Measurements from ENCODE around the gene FRMD4A.

Gene FRMD4A

GRCh38 chr10:13892871-13893270, 437.9 kb downstream of the FRMD4A start:
- DNase-seq (ENCODE audit: extremely low read depth, low read depth): no peak
- TF ChIP-seq CTCF (IDR thresholded peaks at IDR 0.05; ENCODE audit: low read depth, low read length, missing control alignments): no peak
- no peak overlapping the region for H3K4me3 ChIP-seq (replicated peaks; ENCODE audit: low read depth, low read length)

GRCh38 chr10:13892001-13892491, 438.7 kb downstream of the FRMD4A start:
- peak overlapping the region; percentile 46 for H3K4me3 ChIP-seq (replicated peaks; ENCODE audit: low read depth, low read length)
- no peak for TF ChIP-seq CTCF (IDR thresholded peaks at IDR 0.05; ENCODE audit: low read depth, low read length, missing control alignments)
- DNase-seq (ENCODE audit: extremely low read depth, low read depth): no peak

GRCh38 chr10:13891128-13892000, 439.4 kb downstream of the FRMD4A start:
- DNase-seq (ENCODE audit: extremely low read depth, low read depth): no peak
- TF ChIP-seq CTCF (IDR thresholded peaks at IDR 0.05; ENCODE audit: low read depth, low read length, missing control alignments): no peak
- peak overlapping the region; percentile 70 for H3K4me3 ChIP-seq (replicated peaks; ENCODE audit: low read depth, low read length)

GRCh38 chr10:13890233-13891127, 440.2 kb downstream of the FRMD4A start:
- H3K4me3 ChIP-seq (replicated peaks; ENCODE audit: low read depth, low read length): peak overlapping the region; percentile 70

GRCh38 chr10:13887761-13888160, 443.0 kb downstream of the FRMD4A start:
- no peak overlapping the region for H3K4me3 ChIP-seq (replicated peaks; ENCODE audit: low read depth, low read length)
- no peak for DNase-seq (ENCODE audit: extremely low read depth, low read depth)
- no peak for TF ChIP-seq CTCF (IDR thresholded peaks at IDR 0.05; ENCODE audit: low read depth, low read length, missing control alignments)

More at GRCh38 chr10:13890233-13891127, 440.2 kb downstream of the FRMD4A start:
- no peak for TF ChIP-seq CTCF (IDR thresholded peaks at IDR 0.05; ENCODE audit: low read depth, low read length, missing control alignments)
- no peak for DNase-seq (ENCODE audit: extremely low read depth, low read depth)

GRCh38 chr10:13885238-13885990, 445.3 kb downstream of the FRMD4A start:
- DNase-seq (ENCODE audit: extremely low read depth, low read depth): no peak
- H3K4me3 ChIP-seq (replicated peaks; ENCODE audit: low read depth, low read length): no peak overlapping the region
- TF ChIP-seq CTCF (IDR thresholded peaks at IDR 0.05; ENCODE audit: low read depth, low read length, missing control alignments): no peak
